SKM-1 (cell line): ENCODE measurements around the gene PGPEP1.
"Not testable (repeated sequence)": the region's sequence is repeated elsewhere in the genome, so short reads cannot be mapped to it uniquely, and the experiment has no call there.

Experiments
- DNase-seq: peaks from one replicate; lab custom pipeline; 2025; ENCODE audit not compliant: unreplicated experiment; lab: John Stamatoyannopoulos, UW

PGPEP1 gene

DNA sequence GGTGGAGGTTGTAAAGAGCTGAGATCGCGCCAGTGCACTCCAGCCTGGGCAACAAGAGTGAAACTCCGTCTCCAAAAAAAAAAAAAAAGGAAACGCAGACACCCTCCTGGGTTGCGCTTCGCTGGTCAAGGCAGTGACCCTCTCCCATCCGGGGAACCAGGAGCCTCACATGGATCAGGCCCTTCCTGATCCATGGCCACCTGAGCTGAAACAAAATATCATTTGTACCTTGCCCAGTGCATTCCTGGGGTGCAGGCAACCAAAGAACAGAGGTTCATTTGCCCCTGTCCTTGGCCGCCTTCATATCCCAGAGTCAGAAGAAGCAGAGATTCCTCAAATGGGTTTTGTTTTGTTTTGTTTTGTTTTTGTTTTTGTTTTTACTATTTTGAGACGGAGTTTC is 9.5 kb upstream of the PGPEP1 start:
- DNase-seq, result no peak

DNA sequence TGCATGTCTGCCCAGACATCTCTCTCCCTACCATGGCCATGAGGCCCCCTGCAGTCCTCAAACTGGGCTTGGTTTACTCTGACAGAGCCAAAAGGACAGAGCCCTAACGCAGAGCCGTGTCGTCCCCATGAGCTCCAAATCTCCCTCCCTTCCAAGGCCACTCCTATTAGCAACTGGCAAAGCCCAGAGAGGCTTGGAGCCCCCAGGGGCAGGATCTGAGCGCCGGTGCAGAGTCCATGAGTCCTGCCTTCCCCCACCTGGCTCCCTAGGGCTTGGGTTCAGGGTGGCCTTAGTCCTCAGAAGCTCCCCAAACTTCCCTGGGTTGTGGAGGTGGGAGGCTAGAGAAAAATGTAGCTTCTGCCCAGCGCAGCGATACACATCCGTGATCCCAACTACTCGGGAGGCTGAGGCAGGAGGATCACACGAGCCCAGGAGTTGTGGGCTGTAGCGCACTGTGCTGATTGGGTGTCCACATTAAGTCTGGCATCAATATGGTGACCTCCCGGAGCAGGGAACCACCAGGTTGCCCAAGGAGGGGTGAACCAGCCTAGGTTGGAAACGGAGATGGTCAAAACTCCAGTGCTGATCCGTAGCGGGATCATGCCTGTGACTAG is 7.4 kb upstream of the PGPEP1 start:
- DNase-seq, result no peak

DNA sequence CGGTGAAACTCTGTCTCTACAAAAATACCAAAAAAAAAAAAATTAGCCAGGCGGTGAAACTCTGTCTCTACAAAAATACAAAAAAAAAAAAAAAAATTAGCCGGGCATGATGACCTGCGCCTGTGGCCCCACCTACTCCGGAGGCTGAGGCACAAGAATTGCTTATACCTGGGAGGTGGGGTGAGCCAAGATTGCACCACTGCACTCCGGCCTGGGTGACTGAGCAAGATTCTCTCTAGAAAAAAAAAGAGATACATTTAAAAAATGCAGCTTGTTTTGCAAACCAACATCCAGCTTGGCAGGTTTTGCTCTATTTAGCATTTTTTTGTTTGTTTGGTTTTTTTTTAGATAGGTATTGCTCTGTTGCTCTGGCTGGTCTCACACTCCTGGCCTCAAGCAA is 6.7 kb upstream of the PGPEP1 start:
- DNase-seq, result no peak

DNA sequence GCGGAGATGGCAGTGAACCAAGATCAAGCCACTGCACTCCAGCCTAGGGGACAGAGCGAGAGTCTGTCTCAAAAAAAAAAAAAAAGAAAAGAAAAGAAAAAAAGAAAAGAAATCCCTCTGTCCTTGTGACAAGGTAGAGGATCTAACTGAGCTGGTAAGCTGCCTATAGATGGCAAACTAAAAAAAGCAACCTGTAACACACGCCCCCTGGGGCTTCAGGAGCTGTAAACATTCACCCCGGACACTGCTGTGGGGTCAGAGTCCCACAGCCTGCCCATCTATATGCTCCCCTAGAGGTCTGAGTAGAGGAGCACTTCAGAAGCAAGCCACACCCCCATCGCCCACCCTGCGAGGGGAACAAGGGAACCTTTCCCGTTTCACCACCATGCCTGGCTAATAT is 4.3 kb upstream of the PGPEP1 start:
- DNase-seq, result no peak

DNA sequence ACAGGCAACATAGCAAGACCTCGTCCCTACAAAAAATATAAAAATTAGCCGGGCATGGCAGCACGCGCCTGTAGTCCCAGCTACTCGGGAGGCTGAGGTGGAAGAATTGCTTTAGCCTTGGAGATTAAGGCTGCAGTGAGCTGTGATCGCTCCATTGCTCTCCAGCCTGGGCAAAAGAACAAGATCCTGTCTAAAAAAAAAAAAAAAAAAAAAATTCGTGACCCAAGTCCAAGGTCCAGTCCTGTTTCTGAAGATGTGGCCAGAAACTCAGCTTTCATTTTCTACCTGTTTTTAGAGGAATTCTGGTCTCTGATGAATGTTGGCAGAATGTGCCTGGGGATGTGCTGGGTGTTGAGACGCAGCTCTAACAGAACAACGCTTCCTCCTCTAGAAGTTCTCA is 1.9 kb upstream of the PGPEP1 start:
- DNase-seq, result no peak

DNA sequence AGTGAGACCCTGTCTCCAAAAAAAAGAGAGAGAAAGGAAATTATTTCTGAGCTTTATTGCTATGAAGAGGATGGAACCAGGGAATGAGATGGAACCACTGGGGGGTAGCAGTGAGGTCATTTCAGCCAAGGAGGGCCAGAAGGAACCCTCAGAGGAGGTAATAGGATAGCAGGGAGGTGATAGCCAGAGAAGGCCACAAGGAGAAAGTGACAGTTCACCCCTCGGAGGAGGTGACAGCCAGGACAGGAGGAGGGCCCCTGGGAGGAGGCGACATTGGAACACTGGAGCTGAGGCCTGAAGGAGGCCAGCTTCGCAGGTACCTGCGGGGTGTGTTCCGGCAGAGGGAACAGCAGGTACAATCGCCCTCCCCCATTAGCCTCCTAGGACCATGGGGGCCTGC is 675 bp upstream of the PGPEP1 start:
- peak; percentile 14 for DNase-seq

DNA sequence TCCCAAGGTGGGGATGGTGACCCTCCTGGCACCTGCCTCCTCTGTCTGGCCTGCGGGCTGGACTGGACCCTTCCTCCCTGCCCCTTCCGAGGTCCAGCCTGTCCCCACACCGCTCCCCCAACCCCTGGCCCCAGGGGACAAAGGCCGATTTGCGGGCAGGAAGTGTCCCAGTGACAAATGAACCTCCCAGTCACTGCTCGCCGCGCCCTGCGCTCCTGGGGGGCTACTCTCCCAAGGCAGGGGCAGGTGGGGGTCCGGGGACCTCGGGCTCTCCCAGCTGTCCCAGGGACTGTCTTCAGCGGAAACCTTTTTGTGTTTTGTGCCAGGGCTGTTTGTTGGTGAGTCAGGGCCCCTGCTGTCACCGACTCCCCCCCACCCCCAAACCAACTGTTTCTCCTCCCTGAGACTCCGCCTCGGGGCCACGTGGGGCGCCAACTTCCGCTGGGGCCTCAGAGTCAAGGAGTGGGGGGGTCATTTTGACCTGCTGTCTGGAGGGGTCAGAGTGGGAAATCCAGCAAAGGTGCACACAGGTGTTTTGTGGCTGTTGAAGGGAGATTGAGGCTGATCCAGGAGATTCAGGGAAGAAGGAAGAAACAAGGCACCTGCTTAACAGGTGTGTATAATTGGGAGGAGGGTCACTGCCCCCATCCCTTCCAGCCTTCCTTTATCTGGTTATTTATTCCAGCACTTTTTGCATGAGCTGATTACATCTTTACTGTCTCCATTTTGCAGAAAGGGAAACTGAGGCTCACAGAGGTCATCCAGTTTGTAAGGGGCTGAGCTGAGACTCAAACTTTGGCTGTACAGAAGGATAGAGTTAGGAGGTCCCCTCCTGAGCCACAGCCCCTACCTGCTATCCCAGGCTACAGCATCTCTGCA is 831 bp downstream of the PGPEP1 start:
- peak; percentile 29 for DNase-seq

DNA sequence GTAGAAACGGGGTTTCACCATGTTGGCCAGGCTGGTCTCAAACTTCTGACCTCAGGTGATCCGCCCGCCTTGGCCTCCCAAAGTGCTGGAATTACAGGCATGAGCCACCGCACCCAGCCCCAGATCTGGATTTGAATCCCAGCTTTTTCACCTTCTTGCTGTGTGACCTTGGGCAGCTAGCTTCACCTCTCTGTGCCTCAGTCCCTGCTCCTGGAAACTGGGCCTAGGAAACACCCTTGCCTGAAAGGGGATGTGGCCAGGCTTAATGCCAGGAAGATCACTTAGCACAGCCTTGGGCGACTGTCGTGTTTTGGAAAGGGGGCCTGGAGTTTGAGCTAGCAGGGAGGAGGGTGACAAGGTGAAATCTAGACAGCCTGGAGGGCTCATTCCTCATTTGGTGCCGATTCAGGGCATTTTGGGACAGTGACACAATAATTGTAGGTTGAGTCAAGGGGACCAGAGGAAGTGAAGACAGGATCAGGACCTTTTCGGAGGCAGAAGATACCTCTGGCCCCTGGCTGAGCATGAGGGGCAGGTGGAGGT is 1.8 kb downstream of the PGPEP1 start:
- DNase-seq, result no peak

DNA sequence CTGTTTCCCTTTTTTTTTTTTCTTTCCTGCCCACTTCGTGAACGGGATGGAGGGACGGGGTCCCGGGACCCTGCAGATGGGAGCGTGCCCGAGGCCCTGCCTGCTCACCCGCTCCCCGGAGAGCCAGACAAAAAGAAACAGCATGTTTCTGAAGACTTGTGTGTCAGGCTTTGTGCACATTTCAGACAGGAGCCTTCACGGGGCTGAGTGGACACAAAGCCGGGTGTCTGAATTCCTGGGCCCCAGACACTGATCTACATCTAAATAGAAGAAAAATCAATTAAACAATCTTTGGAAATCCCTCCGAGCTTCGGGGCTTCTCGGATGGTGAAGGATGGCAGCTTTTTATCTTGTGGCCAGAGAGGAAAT is 4.2 kb downstream of the PGPEP1 start:
- no peak for DNase-seq

DNA sequence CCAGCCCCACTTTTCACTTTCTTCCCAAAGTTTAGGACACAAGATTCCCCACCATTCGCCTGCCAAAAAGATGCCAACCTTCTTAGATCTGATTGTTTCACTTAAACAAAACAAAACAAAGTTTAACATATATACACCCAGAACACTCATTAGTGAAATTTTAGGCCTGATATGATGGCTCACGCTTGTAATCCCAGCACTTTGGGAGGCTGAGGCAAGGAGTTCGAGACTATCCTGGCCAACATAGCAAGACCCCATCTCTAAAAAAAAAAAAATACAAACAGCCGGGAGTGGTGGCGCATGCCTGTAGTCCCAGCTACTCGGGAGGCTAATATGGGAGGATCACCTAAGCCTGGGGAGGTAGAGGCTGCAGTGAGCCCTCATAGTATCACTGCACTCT is 4.9 kb downstream of the PGPEP1 start:
- no peak for DNase-seq

DNA sequence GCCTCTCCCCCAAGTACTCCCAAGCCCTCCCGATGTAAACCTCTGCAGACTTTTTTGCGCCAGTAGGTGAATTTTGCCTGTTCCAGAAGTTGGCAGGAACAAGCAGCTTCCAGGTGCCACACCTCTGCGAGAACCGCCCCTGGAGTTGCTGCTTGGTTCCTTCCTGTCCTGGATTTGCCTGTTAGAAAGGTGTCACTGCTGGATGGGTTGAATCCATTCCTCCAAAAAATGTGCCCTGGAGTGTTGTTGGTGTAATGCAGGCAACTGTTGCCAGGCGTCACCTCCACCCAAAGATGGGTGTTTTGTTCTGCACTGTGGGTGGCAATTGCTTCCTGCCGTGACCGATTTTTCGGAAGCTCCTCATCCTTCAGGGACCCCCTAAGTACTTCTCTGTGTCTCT is 5.7 kb downstream of the PGPEP1 start:
- DNase-seq, result no peak

DNA sequence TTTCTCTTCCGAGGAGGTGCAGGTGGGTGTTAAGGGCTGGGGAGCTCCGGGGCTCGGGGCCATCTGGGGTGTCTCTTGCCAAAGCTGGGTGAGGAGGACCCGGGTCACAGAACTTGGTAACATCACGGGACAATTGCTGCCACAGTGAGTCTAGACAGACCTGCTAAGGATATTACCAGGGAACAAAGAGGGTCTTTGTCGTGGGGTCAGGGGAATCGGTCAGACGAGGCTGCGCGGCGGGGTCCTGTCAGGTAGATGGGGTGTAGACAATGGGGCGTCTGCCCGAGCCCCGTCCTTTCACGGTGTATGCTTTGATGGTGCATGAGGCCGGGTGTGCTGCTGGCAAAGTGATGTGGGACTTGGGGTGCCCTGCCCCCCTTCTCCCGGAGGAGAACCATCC is 7.8 kb downstream of the PGPEP1 start:
- DNase-seq, result no peak

DNA sequence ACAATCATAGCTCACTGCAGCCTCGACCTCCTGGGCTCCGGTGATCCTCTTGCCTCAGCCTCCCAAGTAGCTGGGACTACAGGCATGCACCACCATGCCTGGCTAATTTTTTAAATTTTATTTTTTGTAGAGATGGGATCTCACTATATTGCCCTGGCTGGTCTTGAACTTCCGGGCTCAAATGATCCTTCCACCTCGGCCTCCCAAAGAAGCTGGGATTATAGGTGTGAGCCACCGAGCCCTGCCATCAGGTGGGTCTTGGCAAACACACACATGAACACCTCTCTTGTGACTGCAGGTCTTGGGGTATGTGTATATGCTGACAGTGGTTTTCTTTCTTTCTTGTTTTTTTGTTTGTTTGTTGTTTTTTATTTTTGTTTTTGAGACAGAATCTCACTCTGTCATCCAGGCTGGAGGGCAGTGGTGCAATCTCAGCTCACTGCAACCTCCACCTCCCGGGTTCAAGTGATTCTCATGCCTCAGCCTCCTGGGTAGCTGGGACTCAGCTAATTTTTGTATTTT is 8.5 kb downstream of the PGPEP1 start:
- not testable (repeated sequence) for DNase-seq

DNA sequence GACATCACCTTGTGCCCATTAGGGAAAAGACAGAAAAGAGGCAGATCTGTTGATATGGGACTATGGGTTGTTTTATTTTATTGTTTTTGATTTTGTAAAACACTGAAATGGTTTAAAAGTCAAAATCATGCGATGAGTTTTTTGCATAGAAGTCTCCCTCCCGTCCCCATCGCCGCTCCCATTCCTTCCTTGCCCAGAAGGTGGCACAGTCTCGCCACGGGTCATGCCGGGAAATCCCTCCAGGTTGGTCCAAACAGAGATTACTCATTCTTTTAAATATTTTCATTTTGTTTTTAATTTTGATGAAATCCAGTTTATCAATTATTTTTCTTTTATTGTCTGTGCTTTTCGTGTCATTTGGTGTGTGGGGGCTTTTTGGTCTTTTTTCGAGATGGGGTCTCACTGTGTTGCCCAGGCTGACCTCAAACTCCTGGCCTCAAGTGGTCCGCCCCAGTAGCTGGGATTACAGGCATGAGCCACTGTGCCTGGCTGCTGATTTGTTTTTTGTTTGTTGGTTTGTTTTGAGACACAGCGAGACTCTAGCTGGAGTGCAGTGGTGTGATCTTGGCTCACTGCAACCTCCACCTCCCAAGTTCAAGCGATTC is 9.2 kb downstream of the PGPEP1 start:
- DNase-seq, result no peak

DNA sequence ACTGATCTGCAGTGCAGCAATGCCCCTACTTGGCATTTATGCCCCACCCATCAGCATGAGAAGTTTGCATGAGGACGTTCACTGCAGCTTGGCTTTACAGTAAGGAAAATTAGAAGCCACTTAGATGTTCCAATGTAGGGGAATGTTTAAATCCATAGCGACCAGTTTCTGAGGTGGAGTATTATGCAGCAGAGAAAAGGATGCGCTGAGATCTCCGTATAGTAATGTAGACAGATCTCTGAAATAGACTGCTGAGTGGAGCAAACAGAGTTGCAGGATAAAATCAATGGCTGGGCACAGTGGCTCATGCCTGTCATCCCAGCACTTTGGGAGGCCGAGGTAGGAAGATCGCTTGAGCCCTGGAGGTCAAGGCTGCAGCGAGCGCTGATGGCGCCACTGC is 10.1 kb downstream of the PGPEP1 start:
- DNase-seq, result no peak

DNA sequence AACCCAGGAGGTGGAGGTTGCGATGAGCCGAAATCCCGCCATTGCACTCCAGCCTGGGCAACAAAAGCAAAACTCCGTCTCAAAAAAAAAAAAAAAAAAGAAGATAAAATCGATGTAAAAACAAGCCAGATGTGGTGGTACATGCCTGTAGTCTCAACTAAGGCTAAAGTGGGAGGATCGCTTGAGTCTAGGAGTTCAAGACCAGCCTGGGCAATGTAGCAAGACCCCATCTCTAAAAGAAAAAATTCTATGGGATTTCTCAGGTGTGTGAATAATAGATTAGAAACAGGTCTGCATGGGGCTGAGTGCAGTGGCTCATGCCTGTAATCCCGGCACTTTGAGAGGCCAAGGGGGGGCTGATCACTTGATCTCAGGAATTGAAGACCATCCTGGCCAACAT is 11.1 kb downstream of the PGPEP1 start:
- no peak for DNase-seq

DNA sequence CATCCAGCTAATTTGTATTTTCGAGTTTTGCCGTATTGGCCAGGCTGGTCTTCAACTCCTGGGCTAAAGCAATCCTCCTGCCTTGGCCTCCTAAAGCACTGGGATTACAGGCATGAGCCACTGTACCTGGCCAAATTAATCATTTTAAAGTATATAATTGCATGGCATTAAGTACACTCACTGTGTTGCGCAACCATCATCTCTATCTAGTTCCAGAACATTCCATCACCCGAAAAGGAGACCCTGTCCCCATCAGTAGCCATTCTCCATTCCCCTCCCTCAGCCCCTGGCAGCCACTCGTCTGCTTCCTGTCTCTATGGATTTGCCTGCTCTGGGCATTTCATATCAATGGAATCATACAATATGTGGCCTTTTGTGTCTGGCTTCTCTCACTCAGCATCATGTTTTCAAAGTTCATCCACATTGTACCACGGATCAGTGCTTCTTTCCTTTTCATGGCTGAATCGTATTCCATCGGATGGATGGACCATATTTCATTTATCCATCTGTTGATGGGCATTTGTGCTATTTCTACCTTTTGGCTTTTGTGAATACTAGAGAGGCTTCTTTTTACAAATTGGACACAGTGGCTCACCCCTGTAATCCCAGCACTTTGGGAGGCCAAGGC is 13.1 kb downstream of the PGPEP1 start:
- no peak for DNase-seq

DNA sequence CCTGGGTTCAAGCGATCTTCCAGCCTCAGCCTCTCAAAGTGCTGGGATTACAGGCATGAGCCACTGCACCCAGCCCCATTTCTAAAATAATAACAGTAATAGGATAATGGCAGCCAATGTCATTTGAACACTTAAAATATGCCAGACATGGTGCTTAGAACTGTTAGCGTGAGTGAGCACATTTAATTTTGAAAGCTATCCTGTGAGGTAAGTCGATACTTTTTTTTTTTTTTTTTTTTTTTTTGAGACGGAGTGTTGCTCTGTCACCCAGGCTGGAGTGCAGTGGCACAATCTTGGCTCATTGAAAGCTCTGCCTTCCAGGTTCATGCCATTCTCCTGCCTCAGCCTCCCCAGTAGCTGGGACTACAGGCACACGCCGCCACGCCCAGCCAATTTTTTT is 14.3 kb downstream of the PGPEP1 start:
- not testable (repeated sequence) for DNase-seq

DNA sequence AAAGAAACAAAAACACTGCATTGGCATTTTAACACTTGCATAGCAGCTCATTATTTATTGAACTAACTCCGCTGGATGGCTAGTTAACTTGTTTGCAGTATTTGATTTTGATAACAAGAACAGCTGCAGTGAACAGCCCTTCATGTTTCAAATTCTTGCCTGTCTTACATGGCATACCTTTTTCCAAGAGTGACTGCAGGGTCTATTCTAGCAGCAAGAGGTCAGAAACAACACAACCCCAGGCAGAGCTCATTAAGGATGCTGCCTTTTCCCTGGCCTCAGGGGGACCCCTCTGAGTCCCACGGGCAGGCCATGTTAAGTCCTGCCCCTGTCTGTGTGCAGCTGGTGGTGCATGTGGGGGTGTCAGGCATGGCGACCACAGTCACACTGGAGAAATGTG is 16.6 kb downstream of the PGPEP1 start:
- no peak for DNase-seq

DNA sequence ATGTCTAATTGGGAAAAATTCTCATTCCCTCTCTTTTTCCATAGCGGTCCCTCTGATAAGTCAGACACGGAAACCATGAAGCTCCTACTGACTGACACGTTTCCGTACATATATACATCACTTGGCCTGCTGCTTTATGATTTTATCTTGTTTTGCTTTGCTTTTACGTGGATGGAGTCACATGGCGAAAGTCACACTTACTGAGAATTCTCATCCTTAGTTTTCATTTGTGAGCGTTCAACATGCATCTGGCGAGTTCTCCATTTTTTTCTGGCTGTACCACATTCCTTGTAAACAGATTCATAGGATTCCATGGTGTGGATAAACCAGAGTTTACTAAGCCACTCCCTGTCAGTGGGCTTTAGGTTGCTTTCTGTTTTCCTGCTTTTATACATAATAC is 21.2 kb downstream of the PGPEP1 start:
- no peak for DNase-seq

DNA sequence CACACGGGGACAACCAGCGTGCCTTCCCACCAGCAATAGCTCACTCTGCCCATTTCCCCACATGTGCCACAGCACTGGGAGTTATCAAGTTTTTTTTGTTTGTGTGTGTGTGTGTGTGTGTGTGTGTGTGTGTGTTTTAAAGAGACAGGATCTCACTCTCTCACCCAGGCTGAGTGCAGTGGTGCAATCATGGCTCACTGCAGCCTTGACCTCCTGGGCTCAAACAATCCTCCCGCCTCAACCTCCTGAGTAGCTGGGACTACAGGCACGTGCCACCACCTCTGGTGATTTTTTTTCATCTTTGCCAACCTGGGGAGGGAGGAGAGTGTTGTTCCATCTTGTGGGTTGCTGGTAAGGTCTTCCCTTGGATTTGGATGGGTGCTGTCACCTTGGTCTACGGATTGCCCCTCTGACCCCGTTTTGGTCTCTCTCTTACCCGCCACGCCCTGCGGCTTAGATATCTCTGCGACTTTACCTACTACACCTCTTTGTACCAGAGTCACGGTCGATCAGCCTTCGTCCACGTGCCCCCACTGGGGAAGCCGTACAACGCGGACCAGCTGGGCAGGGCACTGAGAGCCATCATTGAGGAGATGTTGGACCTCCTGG is 22.6 kb downstream of the PGPEP1 start:
- no peak for DNase-seq
